Ishikawa (cell line): ENCODE data around the gene FOXO3.

Source experiments
- CEBPB ChIP-seq: IDR thresholded peaks from 2 replicates; pipeline ENCODE4 v1.6.1; 2012
- CREB1 ChIP-seq: IDR thresholded peaks from 2 replicates; pipeline ENCODE4 v1.6.1; 2012; ENCODE audit warnings: low read depth
- EGR1 ChIP-seq: IDR thresholded peaks from 2 replicates; pipeline ENCODE4 v1.6.1; 2012
- EP300 ChIP-seq: IDR thresholded peaks from 2 replicates; pipeline ENCODE4 v1.6.1; 2012; ENCODE audit warnings: borderline replicate concordance
- FOXM1 ChIP-seq: IDR thresholded peaks from 2 replicates; pipeline ENCODE4 v1.6.1; 2012; ENCODE audit warnings: low read depth, borderline replicate concordance
- MAX ChIP-seq: IDR thresholded peaks from 2 replicates; pipeline ENCODE4 v1.6.1; 2012
- NFIC ChIP-seq: IDR thresholded peaks from 2 replicates; pipeline ENCODE4 v1.6.1; 2012
- RAD21 ChIP-seq: IDR thresholded peaks from 2 replicates; pipeline ENCODE4 v1.6.1; 2012; ENCODE audit warnings: low read depth
- REST ChIP-seq: IDR thresholded peaks from 2 replicates; pipeline ENCODE4 v1.6.1; 2012; ENCODE audit warnings: low read depth, mild to moderate bottlenecking
- TAF1 ChIP-seq: IDR thresholded peaks from 2 replicates; pipeline ENCODE4 v1.6.1; 2012; ENCODE audit warnings: low read depth, mild to moderate bottlenecking
- TCF12 ChIP-seq: IDR thresholded peaks from 2 replicates; pipeline ENCODE4 v1.6.1; 2012; ENCODE audit warnings: low read depth
- TEAD4 ChIP-seq: IDR thresholded peaks from 2 replicates; pipeline ENCODE4 v1.6.1; 2012
- USF1 ChIP-seq: IDR thresholded peaks from 2 replicates; pipeline ENCODE4 v1.6.1; 2012
- YY1 ChIP-seq: IDR thresholded peaks from 2 replicates; pipeline ENCODE4 v1.6.1; 2012; ENCODE audit warnings: low read depth
- ZBTB7A ChIP-seq: IDR thresholded peaks from 2 replicates; pipeline ENCODE4 v1.6.1; 2012; ENCODE audit warnings: low read depth

Gene FOXO3

GRCh38 chr6:108671175-108671574, 110.5 kb downstream of the FOXO3 start:
- TF ChIP-seq TEAD4 (no peak), MAX (no peak), REST (no peak), YY1 (no peak), EP300 (no peak), ZBTB7A (no peak), EGR1 (no peak), USF1 (no peak), CEBPB (no peak), NFIC (no peak), RAD21 (no peak), CREB1 (no peak), FOXM1 (no peak), TCF12 (no peak), TAF1 (no peak)

GRCh38 chr6:108671790-108672189, 111.1 kb downstream of the FOXO3 start:
- TF ChIP-seq TCF12 = no peak
- no peak for TF ChIP-seq TAF1
- TF ChIP-seq FOXM1 = no peak
- TF ChIP-seq EP300 = no peak
- no peak for TF ChIP-seq RAD21
- TF ChIP-seq USF1 = no peak
- no peak for TF ChIP-seq CEBPB
- TF ChIP-seq YY1 = no peak
- no peak for TF ChIP-seq NFIC
- no peak for TF ChIP-seq REST

GRCh38 chr6:108672641-108673040, 111.9 kb downstream of the FOXO3 start:
- TF ChIP-seq CEBPB = no peak
- no peak for TF ChIP-seq NFIC
- no peak for TF ChIP-seq EP300
- no peak for TF ChIP-seq RAD21
- no peak for TF ChIP-seq YY1
- no peak for TF ChIP-seq EGR1
- no peak for TF ChIP-seq REST
- TF ChIP-seq TEAD4 = no peak
- no peak for TF ChIP-seq CREB1
- no peak for TF ChIP-seq USF1
- no peak for TF ChIP-seq TAF1

- TF ChIP-seq YY1 (no peak), TEAD4 (no peak), TAF1 (no peak), MAX (no peak), EP300 (no peak), EGR1 (no peak), CEBPB (no peak), NFIC (no peak), TCF12 (no peak), FOXM1 (no peak), ZBTB7A (no peak)
Measured at GRCh38 chr6:108673153-108673552, 112.4 kb downstream of the FOXO3 start.

GRCh38 chr6:108673602-108674001, 112.9 kb downstream of the FOXO3 start:
- TF ChIP-seq NFIC (no peak), CREB1 (no peak)
